GM12878 (cell line): Measurements from ENCODE around the gene DNAJC5. TPM values are rescaled to one million over a fixed set of nuclear protein-coding genes. Genes with fewer than 3 reads are reported as not detected.
A peak's percentile ranks its signal among the peaks of the same experiment; 100 is the strongest.

Experiments used
- ASH2L ChIP-seq: fragments of 300-600, 200-600 bp; sonication (generic); IDR thresholded peaks from 2 replicates; pipeline ENCODE4 v1.6.1; 2017; ENCODE audit warnings: low read depth, mild to moderate bottlenecking, borderline replicate concordance
- ATF3 ChIP-seq: IDR thresholded peaks from 2 replicates; pipeline ENCODE4 v1.6.1; 2011; ENCODE audit warnings: low read depth, mild to moderate bottlenecking, low read length, moderate library complexity, borderline replicate concordance; ENCODE audit errors: extremely low read depth
- BACH1 ChIP-seq: fragments of 450-650 bp; IDR thresholded peaks from 2 replicates; pipeline ENCODE4 v1.6.1; 2017; ENCODE audit warnings: mild to moderate bottlenecking, borderline replicate concordance
- BHLHE40 ChIP-seq, 2 experiments: fragments of 450-650 bp in 1 of 2; IDR thresholded peaks; 2 replicates each; pipeline ENCODE4 v1.6.1; 2011 to 2017; ENCODE audit warnings: low read depth in 2 of 2, borderline replicate concordance in 1 of 2, improper control_type of control experiment in 1 of 2, low read length in 1 of 2, mild to moderate bottlenecking in 1 of 2
- BRCA1 ChIP-seq: IDR thresholded peaks from 2 replicates; pipeline ENCODE4 v1.6.1; 2011; ENCODE audit warnings: low read depth, low read length, improper control_type of control experiment
- CEBPB ChIP-seq, 2 experiments: fragments of 150-350 bp in 1 of 2; IDR thresholded peaks; 2 replicates each; pipeline ENCODE4 v1.6.1; 2012 to 2014; ENCODE audit warnings: low read depth in 2 of 2, low read length in 2 of 2, borderline replicate concordance in 1 of 2, inconsistent platforms in 1 of 2
- CHD2 ChIP-seq: IDR thresholded peaks from 2 replicates; pipeline ENCODE4 v1.6.1; 2011; ENCODE audit warnings: low read depth, low read length, improper control_type of control experiment, borderline replicate concordance
- CTCF ChIP-seq, 3 experiments: IDR thresholded peaks in 2 of 3; conservative IDR thresholded peaks in 1 of 3; 2 replicates each; pipeline ENCODE4 v1.5.1; 2011; ENCODE audit warnings: low read depth in 3 of 3, low read length in 3 of 3, mild to moderate bottlenecking in 3 of 3, control low read depth in 2 of 3, moderate library complexity in 2 of 3, inconsistent platforms in 1 of 3, mixed read lengths in 1 of 3; ENCODE audit not compliant: control insufficient read depth in 2 of 3, insufficient read depth in 1 of 3; ENCODE audit errors: extremely low read depth in 1 of 3
- E4F1 ChIP-seq: fragments of 450-650 bp; IDR thresholded peaks from 2 replicates; pipeline ENCODE4 v1.6.1; 2018; ENCODE audit warnings: borderline replicate concordance, mild to moderate bottlenecking; ENCODE audit not compliant: partially characterized antibody
- GATAD2B ChIP-seq: fragments of 450-650 bp; conservative IDR thresholded peaks from 2 replicates; pipeline ENCODE4 v1.6.1; 2017; ENCODE audit warnings: low read depth, mild to moderate bottlenecking, moderate library complexity
- HDAC2 ChIP-seq: fragments of 200-600 bp; sonication (generic); IDR thresholded peaks from 2 replicates; pipeline ENCODE4 v1.6.1; 2017
- IKZF1 ChIP-seq: fragments of 450-650 bp; conservative IDR thresholded peaks from 2 replicates; pipeline ENCODE4 v1.6.1; 2017; ENCODE audit warnings: antibody characterized with exemption, mild to moderate bottlenecking
- IKZF2 ChIP-seq, 2 experiments: fragments of 450-650 bp; IDR thresholded peaks; 2 replicates each; pipeline ENCODE4 v1.6.1; 2017; ENCODE audit warnings: mild to moderate bottlenecking in 2 of 2, moderate library complexity in 2 of 2
- KDM1A ChIP-seq: fragments of 200-600 bp; sonication (generic); IDR thresholded peaks from 2 replicates; pipeline ENCODE4 v1.6.1; 2016; ENCODE audit warnings: borderline replicate concordance
- NR2C2 ChIP-seq: IDR thresholded peaks from 2 replicates; pipeline ENCODE4 v1.6.1; 2011; ENCODE audit warnings: borderline replicate concordance, low read depth; ENCODE audit not compliant: control insufficient read depth, insufficient read length
- NR2F1 ChIP-seq: fragments of 450-650 bp; conservative IDR thresholded peaks from 2 replicates; pipeline ENCODE4 v1.6.1; 2017; ENCODE audit warnings: mild to moderate bottlenecking
- PAX5 ChIP-seq: IDR thresholded peaks from 2 replicates; pipeline ENCODE4 v1.6.1; 2011; ENCODE audit warnings: low read depth, low read length, borderline replicate concordance
- SMC3 ChIP-seq: IDR thresholded peaks from 2 replicates; pipeline ENCODE4 v1.6.1; 2011; ENCODE audit warnings: low read length, improper control_type of control experiment, borderline replicate concordance
- STAT1 ChIP-seq: fragments of 450-650 bp; conservative IDR thresholded peaks from 2 replicates; pipeline ENCODE4 v1.6.1; 2014; ENCODE audit warnings: antibody characterized with exemption, mild to moderate bottlenecking
- STAT3 ChIP-seq: IDR thresholded peaks from 2 replicates; pipeline ENCODE4 v1.6.1; 2011; ENCODE audit warnings: low read depth, low read length, improper control_type of control experiment
- ZBTB33 ChIP-seq: fragments of 450-650 bp; IDR thresholded peaks from 2 replicates; pipeline ENCODE4 v1.6.1; 2017; ENCODE audit warnings: mild to moderate bottlenecking
- ZNF207 ChIP-seq: fragments of 450-650 bp; IDR thresholded peaks from 2 replicates; pipeline ENCODE4 v1.6.1; 2014; ENCODE audit warnings: antibody characterized with exemption, mild to moderate bottlenecking, borderline replicate concordance
- ZNF217 ChIP-seq: fragments of 450-650 bp; IDR thresholded peaks from 2 replicates; pipeline ENCODE4 v1.6.1; 2017; ENCODE audit warnings: antibody characterized with exemption, mild to moderate bottlenecking
- ZNF24 ChIP-seq: fragments of 450-650 bp; IDR thresholded peaks from 2 replicates; pipeline ENCODE4 v1.6.1; 2017; ENCODE audit warnings: antibody characterized with exemption, mild to moderate bottlenecking
- polyA plus RNA-seq, 11 experiments: library from polyadenylated mRNA; depleted of rRNA in 4 of 11; unstranded in 6 of 11; stranded (reverse) in 5 of 11; fragments of >200 nt; fragmentation: Nextera tagmentation in 4 of 11; fragmentation: Illumina TruSeq in 1 of 11; extraction: Ambion mirVana in 4 of 11; extraction: Trizol in 1 of 11; gene quantifications; 1 replicate in 1 of 11; 2 replicates in 10 of 11; pipeline versions ENCODE4 v1.2.1 to v1.2.3, GENCODE V29; 2011 to 2016; ENCODE audit warnings: inconsistent platforms in 2 of 11, missing spikeins in 2 of 11, low read depth in 1 of 11
- total RNA-seq, 4 experiments: library from RNA; depleted of rRNA in 3 of 4; stranded (reverse); fragments of >200 nt in 3 of 4; fragmentation: Illumina TruSeq in 1 of 4; extraction: Trizol in 1 of 4; gene quantifications; 2 replicates each; pipeline versions ENCODE4 v1.2.1 to v1.2.3, GENCODE V29; 2013 to 2021

DNAJC5 gene
- total and polyA plus RNA-seq, 10 of the 15 experiments (the other 5 are each of a cell fraction or from before 2014, with no cell fraction given), result 0.69 to 36.8 (median 17.0) TPM

GRCh38 chr20:63955827-63956663, 61.1 kb downstream of the DNAJC5 start, which contains the start of gene UCKL1 (continued):
- TF ChIP-seq ZBTB33, result no peak
- no peak for TF ChIP-seq CEBPB (IDR thresholded peaks at IDR 0.05; ENCODE audit: borderline replicate concordance in 1 of 2, low read depth in 2 of 2, low read length in 2 of 2)
- no peak for TF ChIP-seq IKZF2 (IDR thresholded peaks at IDR 0.05)
- TF ChIP-seq STAT1, result no peak; the same call in 1 of the 2 replicates
- peak; percentile 90 for TF ChIP-seq GATAD2B
- peak; percentile 74 for TF ChIP-seq BACH1
- TF ChIP-seq SMC3, result no peak
- TF ChIP-seq CHD2, result peak; percentile 85
- no peak for TF ChIP-seq ZNF217
- TF ChIP-seq E4F1, result no peak
- TF ChIP-seq PAX5, result no peak
- TF ChIP-seq KDM1A, result no peak
- TF ChIP-seq STAT3, result no peak
- peak; percentile 83; the same call in 1 of the 2 replicates for TF ChIP-seq ZNF207
- peak; percentile 86 to 95 for TF ChIP-seq BHLHE40 (IDR thresholded peaks at IDR 0.05; ENCODE audit: borderline replicate concordance in 1 of 2, low read depth in 2 of 2, low read length in 1 of 2)
- peak; percentile 66; the same call in 1 of the 2 replicates for TF ChIP-seq ATF3
- no peak for TF ChIP-seq BRCA1
- peak; percentile 100 for TF ChIP-seq IKZF1
- TF ChIP-seq HDAC2, result no peak
- peak; percentile 43; the same call in 1 of the 2 replicates for TF ChIP-seq ASH2L
- no peak; a peak in 1 of 6 replicates for TF ChIP-seq CTCF (IDR thresholded peaks at IDR 0.05 in 2 of 3, conservative IDR thresholded peaks at IDR 0.05 in 1 of 3; ENCODE audit: control insufficient read depth in 2 of 3, extremely low read depth in 1 of 3, insufficient read depth in 1 of 3, low read depth in 3 of 3, low read length in 3 of 3)
- no peak for TF ChIP-seq ZNF24
- peak; percentile 89 for TF ChIP-seq NR2F1
- TF ChIP-seq NR2C2, result no peak
